Immature natural killer cell (primary cell): ENCODE data around the gene KRT86. TPM values are rescaled to one million over a fixed set of nuclear protein-coding genes. Genes with fewer than 3 reads are reported as not detected.

Experiments used
- DNase-seq, 3 donors: peaks; one replicate each; pipeline ENCODE4 v3.0.0; 2022; ENCODE audit warnings: mixed read lengths in 1 of 3
- H3K27ac Mint-ChIP-seq, 6 donors: one replicate each; pipeline ENCODE4 v1.8.0; 2020; ENCODE audit warnings: mixed read lengths in 6 of 6, mild to moderate bottlenecking in 5 of 6, inconsistent platforms in 4 of 6, moderate library complexity in 3 of 6
- H3K27me3 Mint-ChIP-seq, 3 donors: one replicate each; pipeline ENCODE4 v1.8.0; 2020 to 2021; ENCODE audit warnings: low read depth in 3 of 3, mild to moderate bottlenecking in 3 of 3, mixed read lengths in 3 of 3, moderate library complexity in 3 of 3, inconsistent platforms in 1 of 3
- H3K36me3 Mint-ChIP-seq, 3 donors: one replicate each; pipeline ENCODE4 v1.8.0; 2020; ENCODE audit warnings: mixed read lengths in 3 of 3, inconsistent platforms in 2 of 3, mild to moderate bottlenecking in 2 of 3
- H3K4me1 Mint-ChIP-seq, 2 donors: one replicate each; pipeline ENCODE4 v1.8.0; 2020; ENCODE audit warnings: inconsistent platforms in 2 of 2, mild to moderate bottlenecking in 2 of 2, mixed read lengths in 2 of 2, moderate library complexity in 1 of 2
- H3K4me3 Mint-ChIP-seq, 5 donors: one replicate each; pipeline ENCODE4 v1.8.0; 2020; ENCODE audit warnings: mild to moderate bottlenecking in 5 of 5, mixed read lengths in 5 of 5, inconsistent platforms in 3 of 5, moderate library complexity in 3 of 5
- H3K9me3 Mint-ChIP-seq, 6 donors: one replicate each; pipeline ENCODE4 v1.8.0; 2020; ENCODE audit warnings: mild to moderate bottlenecking in 6 of 6, mixed read lengths in 6 of 6, inconsistent platforms in 4 of 6, moderate library complexity in 3 of 6
- polyA plus RNA-seq, 3 donors: library from polyadenylated mRNA; unstranded; fragments of 300-500 nt; fragmentation: Illumina TruSeq; gene quantifications; one replicate each; pipeline ENCODE4 v1.2.3, GENCODE V29; 2021

KRT86 gene
- 10 to 100 TPM in 2 of 3 donors, 1 to 10 TPM in 1; 6.6 to 13.1 (median 12.5) TPM for polyA plus RNA-seq

DNA sequence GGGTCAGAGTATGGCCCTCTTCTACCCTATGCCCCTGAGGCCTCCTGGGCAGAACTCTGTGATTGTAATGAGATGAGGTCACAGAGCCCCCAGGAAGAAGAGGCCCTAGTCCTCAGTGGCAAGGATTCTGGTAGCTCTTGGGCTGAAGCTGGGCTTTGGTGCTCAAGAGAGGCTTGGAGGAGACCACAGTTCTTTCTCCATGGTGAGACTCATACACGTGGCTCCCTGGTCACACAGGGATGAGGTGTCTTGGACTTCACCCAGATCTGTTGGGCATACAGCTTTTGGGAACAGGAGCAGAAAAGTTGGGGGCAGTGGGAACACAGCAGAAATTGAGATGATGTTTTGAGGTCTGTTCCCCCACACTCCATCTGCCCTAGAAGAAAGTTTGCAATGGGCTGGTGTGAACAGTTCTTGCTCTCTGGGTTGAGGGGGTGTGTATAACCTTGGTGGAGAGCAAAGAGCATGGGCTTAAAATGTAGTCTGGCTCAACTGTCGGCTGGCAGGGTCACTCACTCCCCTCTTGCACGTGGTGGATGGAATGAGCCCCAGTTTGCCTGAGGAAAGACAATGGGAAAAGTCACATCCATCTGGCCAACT lies at the start of gene KRT86:
Gene KRT86, plus strand, starts transcription at position 125 of the 600 bp plus-strand sequence. CDS start 27,272 bp downstream, outside the sequence.
- H3K36me3 Mint-ChIP-seq, result no peaks in the 10 kb centered on the region
- H3K4me3 Mint-ChIP-seq, result no peak within 1 kb of the TSS
- H3K27ac Mint-ChIP-seq, result no peak within 1 kb of the TSS
- H3K27me3 Mint-ChIP-seq, result peaks cover 6 to 11% (median 10%) of the 10 kb centered on the region in 3 donors
- DNase-seq, result no peak
- H3K4me1 Mint-ChIP-seq, result peaks cover 9 to 10% of the 10 kb centered on the region in 2 donors
- peaks cover 0 to 3% (median 0%) of the 10 kb centered on the region in 6 donors for H3K9me3 Mint-ChIP-seq

DNA sequence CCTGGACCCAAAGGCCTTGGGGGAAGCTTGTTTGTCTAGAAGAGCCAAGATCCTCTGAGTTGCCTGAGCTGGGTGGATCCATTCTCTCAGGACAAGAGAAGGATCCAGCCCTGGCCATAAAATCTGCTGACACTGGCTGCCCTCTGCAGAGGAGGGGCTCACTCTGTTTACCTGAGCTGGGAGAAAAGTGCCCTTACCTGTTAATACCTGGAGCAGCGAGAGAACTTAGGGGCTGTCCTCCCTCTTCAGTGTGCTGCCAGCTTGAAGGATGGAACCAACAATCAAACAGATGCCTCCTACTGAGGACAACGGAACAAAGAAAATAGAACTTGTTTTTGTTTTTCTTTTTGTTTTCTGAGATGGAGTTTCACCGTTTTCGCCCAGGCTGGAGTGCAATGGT lies 48.7 kb upstream of the KRT86 start:
- DNase-seq, result no peak
- Mint-ChIP-seq H3K9me3 (no peaks in the 10 kb centered on the region), H3K36me3 (no peaks in the 10 kb centered on the region), H3K27me3 (peaks cover 15 to 21% (median 18%) of the 10 kb centered on the region in 3 donors), H3K27ac (no peak overlapping the region), H3K4me1 (no peaks in the 10 kb centered on the region), H3K4me3 (no peak overlapping the region)

DNA sequence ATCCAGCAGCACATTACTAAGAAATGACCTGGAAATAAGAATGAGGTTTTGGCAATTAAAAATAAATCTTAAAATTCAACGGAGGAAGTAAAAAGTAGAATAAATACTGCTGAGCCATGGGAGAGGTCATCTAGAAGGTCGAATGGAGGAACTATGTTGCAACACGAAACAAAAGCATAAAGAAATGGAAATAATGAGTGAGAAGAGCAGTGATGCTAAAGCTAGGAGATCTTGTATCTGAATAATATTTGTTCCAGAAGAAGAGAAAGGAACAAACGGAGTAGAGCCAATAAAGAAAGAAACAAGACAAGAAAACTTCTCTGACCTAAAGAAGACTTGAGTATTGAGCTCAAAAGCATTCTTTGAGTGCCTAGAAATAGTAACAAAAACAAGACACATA lies 48.0 kb upstream of the KRT86 start:
- Mint-ChIP-seq H3K27me3 (peaks cover 15 to 27% (median 20%) of the 10 kb centered on the region in 3 donors), H3K36me3 (no peaks in the 10 kb centered on the region), H3K4me1 (no peaks in the 10 kb centered on the region), H3K4me3 (no peak overlapping the region), H3K27ac (no peak overlapping the region), H3K9me3 (no peaks in the 10 kb centered on the region)
- DNase-seq, result no peak

DNA sequence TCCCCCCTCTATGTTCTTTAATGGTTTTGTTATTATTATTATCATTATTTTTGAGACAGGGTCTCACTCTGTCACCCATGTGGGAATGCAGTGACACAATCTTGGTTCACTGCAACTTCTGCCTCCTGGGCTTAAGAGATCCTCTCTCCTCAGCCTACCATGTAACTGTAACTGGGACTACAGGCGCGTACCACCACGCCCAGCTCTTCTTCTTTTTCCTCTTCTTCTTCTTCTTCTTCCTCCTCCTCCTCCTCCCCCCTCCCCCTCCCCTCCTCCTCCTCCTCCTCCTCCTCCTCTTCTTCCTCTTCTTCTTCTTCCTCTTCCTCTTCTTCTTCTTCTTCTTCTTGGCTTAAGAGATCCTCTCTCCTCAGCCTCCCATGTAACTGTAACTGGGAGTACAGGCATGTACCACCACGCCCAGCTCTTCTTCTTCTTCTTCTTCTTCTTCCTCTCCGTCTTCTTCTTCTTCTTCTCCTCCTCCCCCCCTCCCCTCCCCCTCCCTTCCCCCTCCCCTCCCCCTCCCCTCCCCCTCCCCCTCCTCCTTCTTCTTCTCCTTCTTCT lies 46.8 kb upstream of the KRT86 start:
- DNase-seq, result no peak
- Mint-ChIP-seq H3K4me3 (no peak overlapping the region), H3K27ac (no peak overlapping the region), H3K36me3 (no peaks in the 10 kb centered on the region), H3K27me3 (peaks cover 15 to 29% (median 22%) of the 10 kb centered on the region in 3 donors), H3K9me3 (no peaks in the 10 kb centered on the region), H3K4me1 (no peaks in the 10 kb centered on the region)

DNA sequence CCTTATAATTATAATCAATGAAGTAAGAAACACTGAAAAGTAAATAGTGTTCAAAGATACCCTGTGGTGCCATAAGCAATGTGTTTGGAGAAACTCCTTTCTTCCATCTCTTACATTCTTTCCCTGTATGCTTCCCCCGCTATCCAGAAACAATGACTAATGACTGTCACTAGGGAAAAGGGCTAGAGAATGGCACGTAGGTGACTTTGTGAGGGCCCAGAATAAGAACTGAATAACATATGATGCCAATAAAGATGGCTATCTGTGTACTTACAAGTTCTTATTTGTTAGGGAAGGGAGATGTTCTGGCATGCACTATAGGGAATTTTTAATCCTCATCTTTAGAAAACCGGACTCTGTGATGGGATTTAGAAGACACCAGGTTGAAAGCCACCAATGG lies 46.1 kb upstream of the KRT86 start:
- Mint-ChIP-seq H3K36me3 (no peaks in the 10 kb centered on the region), H3K4me1 (no peaks in the 10 kb centered on the region), H3K27me3 (peaks cover 15 to 29% (median 22%) of the 10 kb centered on the region in 3 donors), H3K9me3 (no peaks in the 10 kb centered on the region), H3K4me3 (no peak overlapping the region), H3K27ac (no peak overlapping the region)
- no peak for DNase-seq

DNA sequence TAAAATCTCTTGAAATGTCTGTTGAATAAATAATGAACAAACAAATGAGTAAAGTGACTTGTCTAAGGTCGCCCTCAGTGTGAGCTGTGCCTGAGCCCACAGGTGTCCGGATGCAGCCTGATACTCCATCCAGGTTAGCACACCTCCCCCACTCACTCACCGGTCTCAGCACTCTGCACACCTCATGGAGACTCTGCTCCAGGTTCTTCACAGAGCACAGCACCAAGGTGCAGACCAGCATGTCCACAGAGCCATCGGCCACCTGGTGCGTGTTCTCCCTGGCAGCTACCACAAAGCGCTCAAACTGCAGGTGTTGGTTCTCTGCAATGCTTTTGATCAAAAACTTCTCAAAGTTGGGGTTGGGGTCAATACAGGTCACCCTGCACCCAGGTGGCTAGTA lies 45.5 kb upstream of the KRT86 start:
- no peak overlapping the region for H3K27ac Mint-ChIP-seq
- peaks cover 13 to 27% (median 19%) of the 10 kb centered on the region in 3 donors for H3K27me3 Mint-ChIP-seq
- H3K9me3 Mint-ChIP-seq, result no peaks in the 10 kb centered on the region
- H3K4me1 Mint-ChIP-seq, result no peaks in the 10 kb centered on the region
- no peak for DNase-seq
- H3K4me3 Mint-ChIP-seq, result no peak overlapping the region
- H3K36me3 Mint-ChIP-seq, result no peaks in the 10 kb centered on the region

DNA sequence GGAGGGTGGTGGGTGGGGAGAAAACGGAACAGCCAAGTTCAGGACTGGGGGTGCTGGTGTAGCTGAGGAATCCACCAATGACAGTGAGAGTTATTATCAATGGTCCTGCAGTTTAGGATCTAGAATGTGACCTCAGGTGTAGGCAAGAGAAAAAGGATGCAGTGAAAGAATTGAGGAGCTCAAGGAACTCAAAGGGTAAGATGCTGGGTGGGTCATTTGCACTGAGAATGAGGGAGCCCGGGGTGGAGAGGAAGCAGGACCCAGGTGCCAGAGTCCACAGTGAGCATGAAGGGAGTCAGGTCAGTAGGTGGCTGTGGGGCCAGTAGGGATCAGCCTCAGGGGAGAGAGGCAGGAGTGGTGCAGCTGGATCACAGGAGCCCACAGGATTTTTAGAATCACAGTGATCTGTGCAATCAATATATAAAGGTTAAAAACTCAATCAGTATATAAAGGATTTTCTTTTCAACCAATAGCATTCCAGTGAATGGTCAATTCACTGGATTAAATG lies 44.6 kb upstream of the KRT86 start:
- no peaks in the 10 kb centered on the region for H3K4me1 Mint-ChIP-seq
- DNase-seq, result no peak
- H3K27me3 Mint-ChIP-seq, result peaks cover 14 to 26% (median 16%) of the 10 kb centered on the region in 3 donors
- H3K9me3 Mint-ChIP-seq, result no peaks in the 10 kb centered on the region
- H3K4me3 Mint-ChIP-seq, result no peak overlapping the region
- no peaks in the 10 kb centered on the region for H3K36me3 Mint-ChIP-seq
- H3K27ac Mint-ChIP-seq, result no peak overlapping the region

DNA sequence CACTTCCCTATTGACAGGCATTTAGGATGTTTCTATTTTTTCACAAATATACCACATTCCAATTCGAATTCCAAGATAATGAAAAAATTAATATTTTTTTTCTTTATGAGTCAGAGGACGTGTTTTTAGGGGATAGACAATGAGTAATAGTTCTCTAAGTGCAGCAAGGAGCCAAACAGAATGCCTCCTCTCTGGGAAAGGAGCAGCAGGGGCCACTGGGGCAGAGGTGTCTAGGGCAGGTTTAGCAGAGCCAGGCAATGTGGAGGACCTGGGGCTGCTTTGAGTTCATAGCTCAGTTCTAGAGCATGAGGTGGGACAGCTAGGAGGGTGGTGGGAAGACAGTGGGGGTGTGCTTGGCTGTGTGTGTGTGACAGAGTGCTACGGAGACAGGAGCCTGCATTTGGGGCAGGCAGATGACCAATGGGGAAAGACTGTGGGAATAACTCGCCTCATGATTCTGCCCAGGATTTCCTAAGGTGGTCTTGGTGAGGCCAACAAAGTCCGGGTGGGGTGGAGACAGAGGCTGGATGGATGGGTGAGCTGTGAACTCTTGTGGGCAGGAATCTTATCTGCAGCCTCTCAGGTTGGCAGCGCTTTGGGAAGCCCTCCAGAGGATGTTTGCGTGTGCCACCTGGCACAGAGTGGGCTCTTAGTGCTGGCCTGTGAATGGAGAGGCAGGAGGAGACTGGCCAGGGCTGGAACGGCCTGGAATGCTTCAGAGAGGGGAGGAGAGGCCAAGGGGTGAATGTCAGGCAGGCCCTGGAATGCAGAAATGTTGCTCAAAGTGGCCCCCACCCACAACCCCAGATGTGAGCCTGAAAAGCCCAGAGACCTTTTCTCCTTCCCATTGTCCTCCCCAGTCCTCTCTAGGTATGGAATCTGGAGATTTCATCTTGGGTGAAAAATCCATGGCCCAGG lies 43.8 kb upstream of the KRT86 start:
- H3K27ac Mint-ChIP-seq, result no peak overlapping the region
- DNase-seq, result no peak
- no peaks in the 10 kb centered on the region for H3K4me1 Mint-ChIP-seq
- H3K27me3 Mint-ChIP-seq, result peaks cover 11 to 25% (median 18%) of the 10 kb centered on the region in 3 donors
- no peaks in the 10 kb centered on the region for H3K36me3 Mint-ChIP-seq
- H3K4me3 Mint-ChIP-seq, result no peak overlapping the region
- no peaks in the 10 kb centered on the region for H3K9me3 Mint-ChIP-seq

DNA sequence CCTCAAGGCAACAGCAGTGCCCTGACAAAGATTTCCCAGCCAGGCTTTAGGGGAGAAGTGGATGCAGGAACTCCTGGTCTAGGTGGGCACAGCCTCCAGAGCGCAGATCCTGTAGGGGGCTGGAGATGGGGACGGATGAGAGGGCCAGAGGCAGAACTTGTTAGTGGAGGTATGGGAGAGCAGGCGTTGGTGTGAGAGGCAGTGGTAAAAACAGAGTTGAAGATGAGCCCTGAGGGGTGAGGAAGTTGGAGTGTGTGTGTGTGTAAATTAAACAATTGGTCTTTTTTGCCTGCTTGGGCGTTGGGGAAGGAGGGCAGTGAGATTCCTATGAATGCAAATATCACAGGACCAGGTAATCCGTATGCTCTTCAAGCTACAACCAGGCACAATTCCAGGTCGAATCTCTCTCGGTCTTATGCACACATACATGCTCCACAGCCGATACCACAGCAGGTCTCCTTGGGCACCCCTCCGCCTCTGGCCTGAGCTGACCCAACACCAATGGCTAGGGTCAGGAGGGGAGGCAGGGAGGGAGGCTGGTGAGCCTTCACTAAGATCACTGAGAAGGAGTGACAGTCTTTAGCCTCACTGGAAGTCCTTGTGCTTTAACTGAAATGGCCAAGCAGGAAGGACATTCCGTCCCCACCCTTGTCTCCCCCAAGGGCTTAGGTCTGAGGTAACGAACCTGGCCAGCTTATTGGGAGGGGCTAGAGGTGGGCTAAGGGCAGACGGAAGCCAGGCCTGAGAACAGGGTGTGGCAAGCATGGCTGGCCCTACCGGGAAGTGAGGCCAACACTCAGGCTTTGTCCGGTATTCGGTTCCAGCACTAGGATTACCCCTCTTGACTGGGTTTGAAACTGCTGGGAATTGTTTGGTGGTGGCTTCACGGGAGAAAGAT lies 42.9 kb upstream of the KRT86 start:
- no peak overlapping the region for H3K4me3 Mint-ChIP-seq
- no peaks in the 10 kb centered on the region for H3K9me3 Mint-ChIP-seq
- no peak overlapping the region for H3K27ac Mint-ChIP-seq
- H3K36me3 Mint-ChIP-seq, result no peaks in the 10 kb centered on the region
- no peak for DNase-seq
- no peaks in the 10 kb centered on the region for H3K4me1 Mint-ChIP-seq
- peaks cover 10 to 23% (median 20%) of the 10 kb centered on the region in 3 donors for H3K27me3 Mint-ChIP-seq

DNA sequence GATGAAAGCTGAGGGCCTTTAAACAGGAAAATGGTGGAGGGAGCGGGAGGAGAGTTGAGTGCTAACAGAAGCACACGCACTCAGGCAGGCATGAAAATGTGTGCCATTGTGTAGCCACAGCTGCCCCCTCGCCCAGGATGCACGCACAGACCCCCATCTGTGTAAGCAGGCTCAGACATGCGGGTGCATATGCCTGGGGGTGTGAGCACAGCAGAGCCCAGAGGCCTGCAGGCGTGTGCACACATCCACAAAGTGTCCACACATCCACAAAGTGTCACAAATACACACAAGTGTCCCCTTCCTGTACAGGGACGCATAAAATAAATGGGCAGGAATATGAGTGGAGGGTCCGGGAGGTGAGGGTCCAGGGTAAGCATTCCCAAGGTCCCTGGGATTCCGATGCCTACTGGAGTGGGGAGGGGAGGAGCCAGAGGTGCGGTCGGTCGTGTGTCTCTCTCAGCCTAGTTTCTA lies 42.2 kb upstream of the KRT86 start:
- H3K27me3 Mint-ChIP-seq, result peaks cover 4 to 22% (median 17%) of the 10 kb centered on the region in 3 donors
- no peaks in the 10 kb centered on the region for H3K4me1 Mint-ChIP-seq
- H3K36me3 Mint-ChIP-seq, result no peaks in the 10 kb centered on the region
- H3K4me3 Mint-ChIP-seq, result no peak overlapping the region
- H3K27ac Mint-ChIP-seq, result no peak overlapping the region
- no peaks in the 10 kb centered on the region for H3K9me3 Mint-ChIP-seq
- no peak for DNase-seq

DNA sequence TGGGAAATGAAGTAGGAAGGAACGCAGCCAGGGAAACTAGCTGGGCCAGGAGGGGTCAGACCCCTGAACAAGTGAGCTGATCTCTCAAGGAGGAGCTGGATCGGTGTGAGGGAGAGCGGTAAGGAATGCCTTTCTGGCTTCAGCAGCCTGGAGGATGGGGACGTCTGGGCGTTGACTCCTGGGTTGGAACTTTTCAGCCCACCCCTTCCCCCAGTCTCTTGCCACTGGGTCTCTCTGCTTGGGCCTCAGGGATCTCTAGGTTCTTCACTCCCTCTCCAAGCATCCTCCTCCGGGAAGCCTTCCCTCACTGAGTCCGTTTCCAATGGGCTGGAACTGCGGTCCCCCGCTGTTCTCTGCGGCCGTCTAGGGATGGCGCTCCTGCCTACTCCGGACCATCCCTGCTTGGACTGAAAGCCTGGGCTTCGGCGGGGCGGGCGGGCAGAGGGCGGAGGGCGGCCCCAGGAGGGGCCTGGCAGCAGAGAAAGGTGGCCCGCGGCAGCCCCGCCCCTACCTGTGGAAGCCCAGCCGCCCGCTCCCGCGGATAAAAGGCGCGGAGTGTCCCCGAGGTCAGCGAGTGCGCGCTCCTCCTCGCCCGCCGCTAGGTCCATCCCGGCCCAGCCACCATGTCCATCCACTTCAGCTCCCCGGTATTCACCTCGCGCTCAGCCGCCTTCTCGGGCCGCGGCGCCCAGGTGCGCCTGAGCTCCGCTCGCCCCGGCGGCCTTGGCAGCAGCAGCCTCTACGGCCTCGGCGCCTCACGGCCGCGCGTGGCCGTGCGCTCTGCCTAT lies 41.6 kb upstream of the KRT86 start, which contains the start of gene KRT7:
Gene KRT7, plus strand, starts transcription at position 570 of the 788 bp plus-strand sequence. Its CDS starts 54 bp downstream, at position 624.
- Mint-ChIP-seq H3K36me3 (no peaks in the 10 kb centered on the region), H3K4me3 (no peak within 1 kb of the TSS), H3K9me3 (no peaks in the 10 kb centered on the region), H3K27me3 (peaks cover 4 to 22% (median 17%) of the 10 kb centered on the region in 3 donors), H3K27ac (no peak within 1 kb of the TSS), H3K4me1 (no peaks in the 10 kb centered on the region)
- DNase-seq, result no peak

DNA sequence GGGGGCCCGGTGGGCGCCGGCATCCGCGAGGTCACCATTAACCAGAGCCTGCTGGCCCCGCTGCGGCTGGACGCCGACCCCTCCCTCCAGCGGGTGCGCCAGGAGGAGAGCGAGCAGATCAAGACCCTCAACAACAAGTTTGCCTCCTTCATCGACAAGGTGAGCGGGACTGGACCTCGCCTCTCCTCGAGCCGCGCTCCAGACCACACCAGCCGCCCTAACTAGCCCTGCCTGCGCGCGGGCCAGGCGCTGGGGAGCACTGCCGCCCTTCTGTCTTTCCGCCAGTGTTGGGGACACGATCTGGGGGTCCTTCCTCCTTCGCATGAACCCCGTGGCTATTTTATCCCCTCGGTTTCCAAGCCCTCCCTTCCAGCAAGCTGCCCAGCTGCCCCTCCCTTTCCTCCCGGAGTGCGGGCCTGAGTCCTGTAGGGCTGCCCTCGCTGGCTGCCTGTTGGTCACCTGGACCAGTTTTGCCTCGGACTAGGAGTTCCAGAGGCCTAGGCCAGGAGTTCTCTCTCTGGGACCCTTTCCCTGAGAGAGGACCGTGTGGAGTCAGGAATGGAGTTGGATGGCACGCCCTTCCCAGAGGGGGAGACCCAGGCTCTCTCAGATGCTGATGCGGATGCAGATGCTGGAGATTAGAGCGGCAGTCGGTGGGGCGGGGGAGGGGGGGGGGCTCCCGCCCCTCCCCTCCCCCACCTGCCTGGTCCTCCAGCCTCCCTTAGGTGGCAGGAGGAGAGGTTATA lies 40.8 kb upstream of the KRT86 start:
- Mint-ChIP-seq H3K4me3 (no peak overlapping the region), H3K9me3 (no peaks in the 10 kb centered on the region), H3K27ac (no peak overlapping the region), H3K36me3 (no peaks in the 10 kb centered on the region), H3K4me1 (no peaks in the 10 kb centered on the region), H3K27me3 (peaks cover 4 to 20% (median 17%) of the 10 kb centered on the region in 3 donors)
- DNase-seq, result no peak
